T follicular helper cell (primary cell): Measurements from ENCODE around the gene PARP15.
A peak's percentile ranks its signal among the peaks of the same experiment; 100 is the strongest.
"Not testable (repeated sequence)": the region's sequence is repeated elsewhere in the genome, so short reads cannot be mapped to it uniquely, and the experiment has no call there.

ENCODE experiments used
- DNase-seq: peaks from one replicate; pipeline ENCODE4 v3.0.0-alpha.2; 2020; ENCODE audit warnings: low read depth

The PARP15 gene

GRCh38 chr3:122668930-122669730, 91.7 kb downstream of the PARP15 start:
- DNase-seq, result no peak

DNA sequence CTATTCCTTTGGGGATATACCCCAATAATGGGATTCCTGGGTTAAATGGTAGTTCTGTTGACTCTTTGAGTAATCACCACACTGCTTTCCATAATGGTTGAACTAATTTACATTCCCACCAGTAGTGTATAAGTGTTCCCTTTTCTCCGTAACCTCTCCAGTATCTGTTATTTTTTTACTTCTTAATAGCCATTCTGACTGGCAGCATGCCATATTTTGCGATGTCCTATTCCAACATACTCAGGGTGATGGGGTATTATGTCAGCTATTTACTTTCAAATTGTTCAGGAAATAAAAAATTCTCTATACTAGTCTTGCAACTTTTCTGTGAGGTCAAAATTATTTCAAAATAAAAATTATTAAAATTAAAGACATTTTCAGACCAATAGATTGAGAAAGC, 94.1 kb downstream of the PARP15 start:
- DNase-seq, result no peak

DNA sequence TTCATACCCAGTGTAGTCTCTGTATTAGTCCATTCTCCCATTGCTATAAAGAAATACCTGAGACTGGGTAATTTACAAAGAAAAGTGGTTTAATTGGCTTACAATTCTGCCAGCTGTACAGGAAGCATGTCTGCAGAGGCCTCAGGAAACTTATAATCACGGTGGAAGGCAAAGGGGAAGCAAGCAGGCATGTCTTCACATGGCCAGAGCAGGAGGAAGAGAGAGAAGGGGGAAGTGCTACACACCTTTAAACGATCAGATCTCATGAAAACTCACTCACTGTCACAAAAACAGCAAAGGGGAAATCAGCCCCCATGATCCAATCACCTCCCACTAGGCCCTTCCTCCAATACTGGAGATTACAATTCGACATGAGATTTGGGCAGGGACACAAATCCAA, 96.9 kb downstream of the PARP15 start:
- DNase-seq, result no peak

GRCh38 chr3:122676759-122677158, 99.3 kb downstream of the PARP15 start:
- DNase-seq, result no peak

DNA sequence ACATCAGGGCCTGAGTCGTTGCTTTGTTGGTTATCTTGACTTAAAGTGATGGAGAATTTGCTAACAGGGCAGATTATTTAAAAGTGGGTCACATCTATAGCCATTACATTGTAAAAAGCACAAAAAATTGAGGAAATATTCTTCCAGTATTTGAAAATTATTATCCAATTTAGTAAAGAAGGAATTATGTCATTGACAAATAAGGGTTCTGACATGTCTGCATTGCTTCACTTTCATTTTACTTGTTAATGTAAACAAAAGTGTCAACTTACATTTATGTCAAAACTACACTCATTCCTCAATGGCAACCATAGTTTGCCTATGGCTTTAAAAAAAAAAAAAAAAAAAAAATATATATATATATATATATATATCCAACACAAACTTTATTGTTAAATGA, 99.8 kb downstream of the PARP15 start:
- DNase-seq, result no peak

DNA sequence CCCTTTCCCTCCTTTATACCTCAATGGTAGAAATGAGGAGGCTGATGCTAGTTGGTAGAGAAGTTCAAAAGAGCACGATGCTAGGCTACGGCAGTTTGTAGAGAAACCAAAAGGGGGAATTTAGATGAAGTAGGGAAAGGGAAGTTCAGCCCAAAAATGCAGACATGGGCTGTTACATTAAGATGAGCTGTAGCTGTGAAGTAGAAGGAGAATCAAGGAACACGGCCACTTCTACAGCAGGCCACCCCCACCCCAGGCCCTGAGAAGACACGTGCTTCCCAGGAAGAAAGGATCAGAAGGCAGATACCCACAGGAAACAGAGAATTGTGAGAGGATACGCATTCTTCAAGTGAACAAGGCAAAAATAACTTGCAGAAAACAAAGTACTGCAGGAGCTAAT, 101.1 kb downstream of the PARP15 start:
- no peak for DNase-seq

DNA sequence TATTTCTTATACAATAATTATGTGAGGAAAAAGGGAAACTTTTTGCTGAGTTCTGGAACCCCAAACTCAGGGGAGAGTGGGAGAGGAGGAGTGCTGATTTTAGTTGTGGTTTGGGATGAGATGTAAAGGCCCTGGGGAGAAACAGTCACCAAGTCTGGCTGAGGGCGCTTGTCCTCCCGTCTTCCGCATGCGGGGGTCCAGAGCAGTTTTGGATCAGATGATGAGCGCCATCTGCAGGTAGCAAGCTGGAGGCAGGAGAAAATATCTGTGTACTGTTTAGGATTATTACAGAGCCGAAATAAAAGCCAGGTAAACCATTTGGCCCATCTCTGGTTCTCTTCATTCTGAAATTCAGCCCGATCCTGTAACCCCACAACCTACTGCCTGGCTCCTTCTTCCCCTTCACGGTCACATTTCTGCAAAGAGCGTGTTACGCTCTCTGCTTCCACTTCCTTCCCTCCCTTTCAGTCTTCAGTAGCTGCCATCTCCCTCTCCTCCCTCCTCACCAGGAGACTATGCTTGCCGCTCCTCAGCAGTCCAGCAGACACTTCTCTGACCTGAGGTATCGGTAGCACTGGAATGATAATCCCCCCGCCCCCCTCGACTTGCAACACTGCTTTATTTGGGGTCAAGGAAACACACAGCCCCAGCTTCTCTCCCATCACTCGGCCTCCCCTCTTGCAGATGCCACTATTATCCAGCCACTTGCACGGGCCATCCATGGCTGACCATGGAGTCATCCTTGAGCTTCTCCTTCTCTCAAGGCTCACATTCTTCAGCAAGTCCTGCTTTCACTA, 101.8 kb downstream of the PARP15 start:
- DNase-seq, result peak; percentile 77

DNA sequence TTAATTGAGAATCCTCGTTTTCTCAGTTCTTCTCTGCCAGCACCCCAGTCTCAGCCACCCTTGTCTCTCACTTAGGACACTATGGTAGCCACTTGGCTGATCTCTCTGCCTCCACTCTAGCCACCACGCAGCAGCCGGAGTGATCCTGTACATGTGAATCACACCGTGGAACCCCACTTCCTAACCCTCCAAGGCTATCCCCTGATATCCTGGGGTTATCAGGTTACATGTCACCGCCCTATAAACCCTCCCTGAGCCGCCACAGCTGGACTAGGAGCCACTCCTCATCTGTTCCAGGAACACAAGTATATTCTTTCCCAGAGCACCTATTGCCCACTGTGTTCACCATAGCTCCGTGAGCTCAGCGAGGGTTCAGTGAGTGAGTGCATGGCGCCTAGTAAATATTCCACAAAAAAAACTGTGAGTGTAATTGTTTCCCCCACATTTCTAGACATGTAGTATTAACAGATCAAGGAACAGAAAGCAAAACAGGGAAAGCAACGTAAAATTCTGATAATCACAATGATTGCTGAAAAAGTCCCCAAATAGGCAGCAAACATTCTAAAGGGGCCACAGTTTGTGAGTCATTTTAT, 102.5 kb downstream of the PARP15 start:
- DNase-seq, result no peak

- DNase-seq, result peak; percentile 40
These were observed 103.2 kb downstream of the PARP15 start, which contains the start of gene PARP14 for GRCh38 chr3:122680475-122681283. Gene PARP14, plus strand, starts transcription at chr3:122680839. Its CDS starts 45 bp downstream, at chr3:122680884.

- DNase-seq, result no peak
These were observed 104.0 kb downstream of the PARP15 start for GRCh38 chr3:122681284-122681973.

- DNase-seq, result no peak
These were observed 104.5 kb downstream of the PARP15 start for GRCh38 chr3:122681974-122682409.

DNA sequence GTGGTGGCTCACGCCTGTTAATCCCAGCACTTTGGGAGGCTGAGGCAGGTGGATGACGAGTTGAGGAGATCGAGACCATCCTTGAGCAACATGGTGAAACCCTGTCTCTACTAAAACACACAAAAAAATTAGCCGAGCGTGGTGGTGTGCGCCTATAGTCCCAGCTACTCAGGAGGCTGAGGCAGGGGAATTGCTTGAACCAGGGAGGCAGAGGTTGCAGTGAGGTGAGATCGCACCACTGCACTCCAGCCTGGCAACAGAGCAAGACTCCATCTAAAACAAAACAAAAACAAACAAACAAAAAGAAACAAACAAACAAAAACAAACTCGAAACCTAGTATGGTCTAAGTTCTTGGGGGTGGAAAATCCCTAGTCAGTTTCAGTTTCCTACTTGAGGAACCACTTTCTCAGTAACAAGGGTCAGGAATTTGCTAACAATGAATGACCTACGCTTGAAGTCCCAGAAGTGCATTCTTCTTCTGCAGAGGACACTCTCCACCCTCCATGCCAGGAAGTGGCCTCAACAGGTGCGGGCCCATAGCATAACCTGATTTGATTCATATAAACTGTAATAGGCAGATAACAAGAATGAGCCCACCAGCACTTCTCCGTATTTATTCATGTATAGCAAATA, 105.4 kb downstream of the PARP15 start:
- not testable (repeated sequence) for DNase-seq

DNA sequence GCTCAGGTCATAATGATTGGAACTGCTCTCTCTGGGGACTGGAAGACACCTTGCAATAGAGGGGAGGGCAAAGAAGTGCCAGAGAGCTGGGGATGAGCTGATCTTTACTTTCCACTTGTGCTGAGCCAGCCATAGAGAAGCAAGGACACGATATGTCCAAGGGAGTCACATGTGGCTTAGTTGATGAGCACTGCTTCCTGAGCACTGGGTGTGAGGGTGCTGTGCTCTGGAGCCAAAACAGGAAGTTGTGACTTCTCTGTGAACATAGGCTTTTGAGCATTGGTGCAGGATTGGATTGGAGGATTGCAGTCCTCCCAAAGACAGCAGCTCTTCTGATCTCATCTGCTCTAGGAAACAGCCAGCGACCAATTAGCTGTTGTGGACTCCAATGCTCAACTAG, 109.8 kb downstream of the PARP15 start:
- no peak for DNase-seq
